Vagina (tissue), 2 donors: ENCODE data around the gene PDIA5.

ENCODE experiments used
- CTCF ChIP-seq, 3 experiments: fragments of 450-650 bp in 2 of 3; fragments of 200-600 bp in 1 of 3; sonication (generic) in 1 of 3; IDR thresholded peaks; one replicate each; pipeline ENCODE4 v1.5.1; 2017 to 2019; ENCODE audit warnings: antibody characterized with exemption in 3 of 3, mild to moderate bottlenecking in 2 of 3, moderate library complexity in 2 of 3
- POLR2A ChIP-seq, 2 donors: fragments of 450-650 bp; IDR thresholded peaks; one replicate each; pipeline ENCODE4 v1.6.1; 2017; ENCODE audit warnings: antibody characterized with exemption in 2 of 2, mild to moderate bottlenecking in 2 of 2, moderate library complexity in 2 of 2

- TF ChIP-seq POLR2A (IDR thresholded peaks at IDR 0.05) (no peak), CTCF (IDR thresholded peaks at IDR 0.05) (no peak)
These were observed 53.0 kb downstream of the PDIA5 start for GRCh38 chr3:123119802-123120201.
